Raji (cell line): ENCODE data around the gene CMIP.

Experiments used
- POLR2A ChIP-seq: IDR thresholded peaks from 2 replicates; pipeline ENCODE4 v1.6.1; 2011; ENCODE audit warnings: low read depth, low read length, control low read depth; ENCODE audit not compliant: insufficient read depth

Gene CMIP

DNA sequence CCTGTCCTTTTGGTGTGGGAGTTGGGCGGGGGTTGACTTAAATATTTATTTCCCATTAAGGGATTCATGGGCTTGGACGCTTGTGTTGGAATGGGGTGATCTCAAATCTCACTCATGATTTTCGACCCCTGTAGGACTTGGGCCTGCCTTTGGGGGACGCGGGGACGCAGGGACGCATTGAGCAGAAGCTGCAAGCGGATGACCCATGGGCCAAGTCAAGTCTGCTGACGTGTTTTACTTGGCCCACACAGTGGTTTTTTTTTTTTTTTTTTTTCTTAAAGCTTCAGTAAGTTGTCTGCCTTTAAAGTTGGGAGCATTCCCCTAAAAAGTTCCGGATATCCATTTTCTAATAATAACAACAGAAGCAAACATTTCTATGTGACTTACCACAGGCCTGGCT is 28.9 kb downstream of the CMIP start:
- TF ChIP-seq POLR2A: no peak

DNA sequence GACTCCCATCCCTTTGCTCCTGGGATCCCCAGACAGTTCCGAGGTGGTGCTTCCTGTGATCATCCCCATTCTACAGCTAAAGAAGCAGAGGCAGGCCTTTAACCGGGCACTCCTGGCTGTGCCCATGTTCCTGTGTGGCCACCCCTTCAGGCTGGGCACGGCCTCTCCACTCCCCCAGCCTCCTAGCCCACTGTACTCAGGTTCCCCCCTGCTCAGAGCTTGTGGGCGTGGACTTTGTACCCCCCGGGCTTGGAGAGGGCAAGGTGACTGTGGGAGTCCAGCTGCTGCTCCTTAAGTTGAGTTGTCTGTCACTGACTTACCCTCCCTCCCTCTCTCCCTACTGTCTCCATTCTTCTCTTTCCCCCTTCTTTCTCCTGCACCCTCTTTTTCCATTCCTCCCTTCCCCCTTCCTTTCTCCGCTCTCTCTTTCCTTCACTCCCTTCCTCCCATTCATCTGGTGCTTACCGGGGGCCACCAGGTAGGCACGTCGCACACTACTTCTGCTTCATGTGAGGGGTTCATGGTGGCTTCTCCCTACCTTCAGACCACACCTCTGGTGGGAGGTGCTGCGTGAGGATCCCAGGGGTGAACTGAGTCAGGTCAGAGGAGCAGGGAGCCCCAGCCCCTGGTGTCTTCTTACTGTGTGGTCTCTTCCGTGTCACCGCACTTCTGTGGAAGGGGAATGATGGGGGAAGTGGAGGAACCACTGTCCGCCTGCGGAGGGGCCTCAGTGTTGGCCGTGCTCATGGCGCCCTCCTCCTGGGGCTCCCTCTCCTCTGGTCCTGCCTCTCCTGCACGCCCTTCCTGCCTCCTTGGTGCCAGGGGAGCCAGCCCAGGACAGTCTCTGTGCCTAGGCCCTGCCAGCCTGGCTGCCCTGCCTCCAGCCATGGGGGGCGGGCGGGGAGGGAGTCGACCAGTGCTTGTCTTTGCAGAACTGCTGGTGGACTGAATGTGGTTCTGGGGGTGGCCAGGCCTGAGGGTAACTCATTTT is 29.7 kb downstream of the CMIP start:
- TF ChIP-seq POLR2A: no peak

- TF ChIP-seq POLR2A: no peak
These were observed 33.4 kb downstream of the CMIP start for GRCh38 chr16:81477697-81478693.

- TF ChIP-seq POLR2A: no peak
These were observed 34.4 kb downstream of the CMIP start for GRCh38 chr16:81478876-81479511.

GRCh38 chr16:81480606-81481206 is 36.1 kb downstream of the CMIP start:
- no peak for TF ChIP-seq POLR2A

GRCh38 chr16:81481207-81481821 is 36.7 kb downstream of the CMIP start:
- peak; percentile 46; the same call in 1 of the 2 replicates for TF ChIP-seq POLR2A

- no peak for TF ChIP-seq POLR2A
These were observed 37.9 kb downstream of the CMIP start for GRCh38 chr16:81482329-81483063.

- TF ChIP-seq POLR2A: no peak
These were observed 38.7 kb downstream of the CMIP start for GRCh38 chr16:81483064-81483969.

DNA sequence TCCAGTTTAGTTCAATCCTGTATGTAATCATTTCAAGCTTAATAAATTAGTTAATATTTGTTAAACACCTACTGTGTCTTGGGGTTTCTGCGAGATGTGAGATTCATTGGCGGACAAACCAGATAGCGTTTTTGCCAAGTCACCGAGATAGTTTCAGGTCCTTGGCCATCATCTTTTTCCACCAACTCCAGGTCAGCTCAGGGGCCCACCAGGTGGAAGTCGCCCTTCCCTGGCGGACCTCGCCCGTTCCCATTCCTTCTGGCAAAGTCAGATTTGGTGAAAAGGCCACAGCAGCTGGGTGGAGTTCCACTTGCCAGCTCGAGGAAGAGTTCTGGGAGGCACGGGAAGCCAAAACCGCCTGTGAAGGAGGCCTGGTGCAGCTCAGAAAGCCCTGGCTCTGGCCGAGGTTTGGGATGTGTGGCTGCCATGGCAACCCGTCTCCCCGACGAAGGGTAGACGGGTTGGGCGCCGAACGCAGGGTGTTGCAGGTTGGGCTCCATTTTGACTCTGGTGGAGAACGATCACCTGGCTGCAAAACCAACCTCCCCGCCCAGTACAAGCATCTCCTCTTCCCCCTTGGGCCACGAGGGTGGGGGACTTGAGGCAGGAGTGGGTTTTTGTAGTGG is 39.5 kb downstream of the CMIP start:
- TF ChIP-seq POLR2A: no peak

DNA sequence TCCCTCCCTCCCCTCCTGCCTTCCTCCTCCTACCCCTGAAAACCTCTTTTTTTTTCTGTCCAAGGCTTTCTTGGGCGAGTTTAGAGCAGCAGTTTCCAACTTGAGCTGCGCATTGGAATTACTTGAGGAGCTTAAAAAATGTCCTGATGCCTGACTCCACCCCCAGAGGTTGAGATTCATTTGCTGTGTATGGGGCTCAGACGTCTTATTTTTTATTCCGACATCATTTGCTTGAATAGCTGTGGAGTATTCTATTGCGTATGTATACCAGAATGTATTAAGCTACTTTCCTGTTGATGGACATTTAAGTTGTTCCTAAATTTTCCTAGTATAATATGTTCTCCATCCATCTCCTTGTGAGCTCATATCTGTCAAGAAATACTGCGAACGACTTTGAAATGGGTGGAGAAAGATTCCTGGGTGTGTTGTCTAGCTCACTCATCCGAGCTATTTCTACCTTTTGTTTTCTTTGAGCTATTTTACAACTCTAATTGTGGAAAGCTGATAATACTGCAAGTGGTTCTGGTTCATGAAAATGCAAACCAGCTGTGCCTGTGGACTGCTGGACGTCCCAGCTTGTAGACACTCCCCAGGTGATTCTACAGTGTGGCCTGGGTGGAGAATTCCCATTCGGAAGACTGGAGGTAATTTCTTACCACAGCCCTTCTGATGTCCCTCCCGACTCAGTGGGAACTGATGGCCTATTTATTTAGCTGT is 40.5 kb downstream of the CMIP start:
- no peak for TF ChIP-seq POLR2A

GRCh38 chr16:81485824-81486539 is 41.4 kb downstream of the CMIP start:
- TF ChIP-seq POLR2A: no peak
